Measurements from ENCODE around the gene FANCD2.

GRCh38 chr3:10011631-10012030, 14.6 kb upstream of the FANCD2 start:
- TF ChIP-seq, protein P1, sequence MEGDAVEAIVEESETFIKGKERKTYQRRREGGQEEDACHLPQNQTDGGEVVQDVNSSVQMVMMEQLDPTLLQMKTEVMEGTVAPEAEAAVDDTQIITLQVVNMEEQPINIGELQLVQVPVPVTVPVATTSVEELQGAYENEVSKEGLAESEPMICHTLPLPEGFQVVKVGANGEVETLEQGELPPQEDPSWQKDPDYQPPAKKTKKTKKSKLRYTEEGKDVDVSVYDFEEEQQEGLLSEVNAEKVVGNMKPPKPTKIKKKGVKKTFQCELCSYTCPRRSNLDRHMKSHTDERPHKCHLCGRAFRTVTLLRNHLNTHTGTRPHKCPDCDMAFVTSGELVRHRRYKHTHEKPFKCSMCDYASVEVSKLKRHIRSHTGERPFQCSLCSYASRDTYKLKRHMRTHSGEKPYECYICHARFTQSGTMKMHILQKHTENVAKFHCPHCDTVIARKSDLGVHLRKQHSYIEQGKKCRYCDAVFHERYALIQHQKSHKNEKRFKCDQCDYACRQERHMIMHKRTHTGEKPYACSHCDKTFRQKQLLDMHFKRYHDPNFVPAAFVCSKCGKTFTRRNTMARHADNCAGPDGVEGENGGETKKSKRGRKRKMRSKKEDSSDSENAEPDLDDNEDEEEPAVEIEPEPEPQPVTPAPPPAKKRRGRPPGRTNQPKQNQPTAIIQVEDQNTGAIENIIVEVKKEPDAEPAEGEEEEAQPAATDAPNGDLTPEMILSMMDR (conservative IDR thresholded peaks at IDR 0.05; ENCODE audit: low read length), result no peak
- TF ChIP-seq EZH2phosphoT487 (IDR thresholded peaks at IDR 0.05; ENCODE audit: borderline replicate concordance), result no peak
